Measurements from ENCODE around the gene COX10.

Gene COX10

DNA sequence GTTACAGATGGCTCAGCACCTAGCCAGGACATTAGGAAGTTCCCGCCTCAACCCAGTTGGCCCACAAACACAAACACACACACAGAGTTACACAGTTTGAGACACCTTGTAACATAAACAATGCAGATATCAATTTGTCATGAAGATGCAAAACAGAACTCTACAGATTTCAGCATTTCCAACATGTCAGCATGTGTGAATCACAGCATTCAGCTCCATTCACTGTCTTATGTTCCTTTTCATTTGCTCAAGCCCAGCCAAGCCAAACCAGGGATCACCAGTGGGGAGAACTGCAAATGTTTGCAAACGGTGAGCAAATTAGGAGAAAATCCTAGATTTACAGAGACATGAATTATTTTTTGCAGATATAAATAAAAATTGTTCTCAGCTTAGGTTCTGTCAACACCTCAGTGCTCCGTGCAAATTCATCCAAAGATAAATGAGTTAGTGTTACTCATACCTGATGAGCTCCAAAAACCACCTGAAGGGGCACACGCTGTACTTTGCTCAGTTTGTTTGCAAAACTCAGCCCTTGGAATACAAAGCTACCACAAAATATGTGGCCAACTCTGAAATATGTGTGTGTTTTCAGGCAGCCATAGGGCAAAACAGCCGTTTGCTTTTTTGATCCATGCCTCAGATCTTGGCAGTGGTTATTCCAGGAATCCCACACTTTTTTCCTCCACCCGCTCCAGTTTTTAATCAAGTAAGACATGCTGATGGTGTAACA, 16.3 kb upstream of the COX10 start:
- Histone ChIP-seq H3K9me3 (no peaks in the 10 kb centered on the region), H3K27me3 (ENCODE audit: low read depth) (no peaks in the 10 kb centered on the region), H3K4me1 (no peaks in the 10 kb centered on the region), H3K36me3 (replicated peaks) (no peaks in the 10 kb centered on the region), H3K4me3 (no peak overlapping the region)
- DNase-seq (ENCODE audit: low spot score in 2 of 2): no peak
- in situ Hi-C loops (cut with MboI; ENCODE audit: low sequenced_read_pairs): loop anchor here (25.0 kb wide), 1 partner anchor 1041 kb away; the partner anchor contains the start of gene ELAC2

DNA sequence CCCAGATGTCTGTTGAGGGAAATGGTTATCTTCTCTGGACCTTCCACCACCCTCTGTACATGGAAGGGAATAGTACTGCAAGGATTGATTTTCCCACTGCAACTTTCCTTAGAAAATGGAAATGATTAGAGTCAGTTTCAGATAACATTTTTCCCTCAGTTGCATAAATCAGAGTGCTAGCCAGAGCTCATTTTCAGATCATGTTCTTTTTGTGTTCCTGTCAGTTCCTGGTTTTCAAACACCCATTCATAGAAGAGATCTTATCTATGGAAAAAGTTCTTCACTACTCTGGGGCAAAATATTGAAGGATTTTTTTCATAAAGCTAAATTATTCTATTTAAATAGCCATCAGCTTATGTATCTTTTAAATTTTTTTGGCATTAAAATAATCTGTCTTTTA, 11.7 kb upstream of the COX10 start:
- Histone ChIP-seq H3K4me3 (no peak overlapping the region), H3K27me3 (ENCODE audit: low read depth) (no peaks in the 10 kb centered on the region), H3K9me3 (no peaks in the 10 kb centered on the region), H3K4me1 (no peaks in the 10 kb centered on the region), H3K36me3 (replicated peaks) (no peaks in the 10 kb centered on the region; the same call in 1 of the 2 replicates)
- DNase-seq (ENCODE audit: low spot score in 2 of 2): no peak
- in situ Hi-C loops (cut with MboI; ENCODE audit: low sequenced_read_pairs): loop anchor here (25.0 kb wide), 1 partner anchor 1045 kb away; the partner anchor contains the start of gene ELAC2

DNA sequence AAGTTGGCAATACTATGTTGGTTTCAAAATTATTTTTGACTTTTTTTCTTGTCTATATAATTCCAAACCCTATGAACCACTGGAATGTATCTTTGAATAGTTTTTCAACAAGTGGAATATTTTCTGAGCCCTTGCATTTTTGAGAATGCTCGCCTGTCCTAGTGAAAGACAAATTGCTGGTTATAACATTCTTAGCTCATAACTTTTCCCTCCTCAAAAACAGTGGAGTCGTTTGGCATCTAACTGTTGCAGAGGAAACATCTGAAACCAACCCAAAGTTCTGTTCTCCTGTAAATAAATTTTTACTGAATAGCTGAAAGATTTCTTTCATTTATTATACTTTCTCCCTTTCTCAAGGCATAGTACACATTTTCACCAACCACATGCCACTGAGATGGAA, 11.3 kb upstream of the COX10 start:
- Histone ChIP-seq H3K27me3 (ENCODE audit: low read depth) (no peaks in the 10 kb centered on the region), H3K4me3 (no peak overlapping the region), H3K36me3 (replicated peaks) (no peaks in the 10 kb centered on the region; the same call in 1 of the 2 replicates), H3K9me3 (no peaks in the 10 kb centered on the region), H3K4me1 (no peaks in the 10 kb centered on the region)
- in situ Hi-C loops (cut with MboI; ENCODE audit: low sequenced_read_pairs): loop anchor here (25.0 kb wide), 1 partner anchor 1046 kb away; the partner anchor contains the start of gene ELAC2
- DNase-seq (ENCODE audit: low spot score in 2 of 2): no peak

DNA sequence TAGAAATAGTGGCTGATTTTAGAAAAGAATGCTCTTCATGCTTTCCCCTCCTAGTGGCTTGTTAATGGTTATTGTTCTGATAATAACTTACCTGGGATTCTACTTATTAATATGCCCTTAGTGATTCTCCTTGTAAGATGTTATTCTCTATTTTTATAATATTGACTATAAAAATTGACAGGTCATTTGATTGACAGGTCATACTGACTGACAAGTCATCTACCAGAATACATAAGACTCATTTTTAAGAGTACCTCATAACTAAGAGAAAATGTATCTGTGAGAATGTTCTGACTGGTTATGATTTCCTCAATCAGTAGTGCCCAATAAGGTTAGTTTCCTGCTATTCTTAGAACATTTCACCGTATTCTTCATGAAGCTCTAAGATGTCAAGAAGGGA, 8.6 kb upstream of the COX10 start:
- in situ Hi-C loops (cut with MboI; ENCODE audit: low sequenced_read_pairs): loop anchor here (25.0 kb wide), 1 partner anchor 1048 kb away; the partner anchor contains the start of gene ELAC2
- no peaks in the 10 kb centered on the region for H3K4me1 ChIP-seq
- H3K36me3 ChIP-seq (replicated peaks): peaks cover 4% of the 10 kb centered on the region; the same call in 1 of the 2 replicates
- no peak for DNase-seq (ENCODE audit: low spot score in 2 of 2)
- no peaks in the 10 kb centered on the region for H3K27me3 ChIP-seq (ENCODE audit: low read depth)
- H3K4me3 ChIP-seq: no peak overlapping the region
- no peaks in the 10 kb centered on the region for H3K9me3 ChIP-seq

DNA sequence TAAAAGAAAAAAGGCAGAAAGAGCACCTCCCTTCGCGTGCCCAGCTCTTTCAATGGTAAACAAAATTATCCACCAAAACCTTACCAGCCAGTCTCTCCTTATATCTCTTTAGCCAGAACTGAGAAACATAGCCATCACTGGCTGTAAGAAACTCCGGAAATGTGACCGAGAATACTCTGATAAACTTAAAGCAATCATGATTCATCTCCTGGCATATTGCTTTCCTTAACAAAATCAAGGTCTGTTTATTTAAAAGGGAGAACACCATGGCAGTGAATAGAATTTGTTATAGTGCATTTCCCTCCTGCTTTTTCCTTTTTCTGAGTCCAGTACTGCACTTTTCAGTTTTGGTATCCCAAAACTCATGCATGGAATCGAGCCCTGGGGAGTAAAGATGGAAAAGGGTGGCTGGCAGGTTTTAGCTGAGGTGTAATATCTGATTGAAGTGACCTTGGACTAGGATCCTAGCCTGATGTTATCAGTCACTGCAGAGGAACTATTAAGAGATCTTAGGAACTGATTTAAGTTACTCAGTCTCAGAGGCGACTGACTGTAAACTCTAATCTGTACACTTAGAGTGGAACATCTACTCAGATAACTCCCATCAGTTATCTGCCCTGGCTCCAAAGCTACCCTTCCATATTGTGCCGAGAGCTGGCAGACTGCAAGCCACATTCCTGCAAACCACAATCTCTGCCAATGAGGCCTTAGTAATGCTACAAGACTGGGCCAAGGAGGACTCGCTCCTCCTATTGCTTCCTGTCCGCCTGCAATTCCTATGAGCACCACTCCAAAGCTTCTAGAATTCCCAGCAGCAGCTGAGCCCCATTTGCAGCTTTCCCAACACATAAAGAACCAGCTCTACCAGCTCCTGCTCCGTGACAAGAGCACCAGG, 7.4 kb upstream of the COX10 start:
- no peak for DNase-seq (ENCODE audit: low spot score in 2 of 2)
- no peaks in the 10 kb centered on the region for H3K27me3 ChIP-seq (ENCODE audit: low read depth)
- H3K9me3 ChIP-seq: no peaks in the 10 kb centered on the region
- in situ Hi-C loops (cut with MboI; ENCODE audit: low sequenced_read_pairs): loop anchor here (25.0 kb wide), 1 partner anchor 1050 kb away; the partner anchor contains the start of gene ELAC2
- no peaks in the 10 kb centered on the region for H3K4me1 ChIP-seq
- peaks cover 4% of the 10 kb centered on the region for H3K36me3 ChIP-seq (replicated peaks)
- H3K4me3 ChIP-seq: no peak overlapping the region

DNA sequence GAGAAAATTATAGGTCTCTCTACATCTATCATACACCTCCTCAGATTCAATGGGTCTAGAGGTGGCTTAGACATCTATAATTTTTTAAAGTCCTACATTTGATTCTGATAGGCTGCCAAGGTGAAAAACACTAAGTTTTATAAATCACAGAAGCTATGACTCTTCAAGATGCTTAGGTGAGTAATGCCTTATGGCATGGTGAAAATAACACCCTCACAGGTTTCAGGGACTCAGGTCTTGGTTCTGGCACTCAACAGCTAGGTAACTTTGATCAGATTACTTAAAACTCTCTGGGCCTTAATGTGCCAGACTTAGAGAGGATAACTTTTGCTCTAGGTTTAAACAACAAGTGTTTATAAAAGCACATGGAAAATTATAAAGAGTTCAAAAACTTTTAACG, 2.0 kb upstream of the COX10 start:
- no peaks in the 10 kb centered on the region for H3K9me3 ChIP-seq
- in situ Hi-C loops (cut with MboI; ENCODE audit: low sequenced_read_pairs): loop anchor here (25.0 kb wide), 1 partner anchor 1055 kb away; the partner anchor contains the start of gene ELAC2
- peaks cover 12% of the 10 kb centered on the region for H3K36me3 ChIP-seq (replicated peaks)
- H3K4me3 ChIP-seq: no peak overlapping the region
- H3K27me3 ChIP-seq (ENCODE audit: low read depth): no peaks in the 10 kb centered on the region
- peaks cover 8% of the 10 kb centered on the region for H3K4me1 ChIP-seq
- no peak for DNase-seq (ENCODE audit: low spot score in 2 of 2)

DNA sequence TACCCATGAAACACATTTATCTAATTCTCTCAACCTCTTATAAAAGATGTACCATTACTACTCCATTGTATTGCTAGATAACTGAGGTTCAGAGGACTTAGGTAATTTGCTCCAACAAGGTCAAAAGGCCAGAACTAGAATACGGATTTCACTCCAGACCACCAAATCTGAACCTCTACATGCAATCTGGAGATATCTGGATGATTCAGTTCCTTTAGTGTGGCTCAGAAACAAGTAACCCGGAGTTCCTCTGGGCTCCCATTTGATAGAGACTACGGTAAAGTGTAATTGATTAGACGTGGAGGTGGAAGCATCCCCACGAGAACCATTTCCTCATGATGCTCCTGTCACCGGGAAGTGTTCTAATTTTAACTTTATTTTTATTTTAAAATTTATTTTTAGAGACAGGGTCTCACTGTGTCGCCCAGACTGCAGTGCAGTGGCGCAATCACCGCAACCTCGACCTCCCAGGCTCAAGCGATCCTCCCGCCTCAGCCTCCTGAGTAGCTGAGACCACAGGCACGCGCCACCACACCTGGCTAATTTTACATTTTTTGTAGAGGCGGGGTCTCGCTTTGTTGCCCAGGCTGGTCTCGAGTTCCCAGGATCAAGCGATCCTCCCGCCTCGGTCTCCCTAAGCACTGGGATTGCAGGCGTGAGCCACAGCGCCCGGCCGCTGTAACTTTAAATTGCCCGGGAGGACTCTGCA, 608 bp upstream of the COX10 start:
- Histone ChIP-seq H3K4me1 (peaks cover 8% of the 10 kb centered on the region), H3K9me3 (no peaks in the 10 kb centered on the region), H3K36me3 (replicated peaks) (peaks cover 12% of the 10 kb centered on the region), H3K4me3 (peak overlapping the region; percentile 98), H3K27me3 (ENCODE audit: low read depth) (no peaks in the 10 kb centered on the region)
- in situ Hi-C loops (cut with MboI; ENCODE audit: low sequenced_read_pairs): loop anchor here (25.0 kb wide), 1 partner anchor 1056 kb away; the partner anchor contains the start of gene ELAC2
- DNase-seq (ENCODE audit: low spot score in 2 of 2): no peak

DNA sequence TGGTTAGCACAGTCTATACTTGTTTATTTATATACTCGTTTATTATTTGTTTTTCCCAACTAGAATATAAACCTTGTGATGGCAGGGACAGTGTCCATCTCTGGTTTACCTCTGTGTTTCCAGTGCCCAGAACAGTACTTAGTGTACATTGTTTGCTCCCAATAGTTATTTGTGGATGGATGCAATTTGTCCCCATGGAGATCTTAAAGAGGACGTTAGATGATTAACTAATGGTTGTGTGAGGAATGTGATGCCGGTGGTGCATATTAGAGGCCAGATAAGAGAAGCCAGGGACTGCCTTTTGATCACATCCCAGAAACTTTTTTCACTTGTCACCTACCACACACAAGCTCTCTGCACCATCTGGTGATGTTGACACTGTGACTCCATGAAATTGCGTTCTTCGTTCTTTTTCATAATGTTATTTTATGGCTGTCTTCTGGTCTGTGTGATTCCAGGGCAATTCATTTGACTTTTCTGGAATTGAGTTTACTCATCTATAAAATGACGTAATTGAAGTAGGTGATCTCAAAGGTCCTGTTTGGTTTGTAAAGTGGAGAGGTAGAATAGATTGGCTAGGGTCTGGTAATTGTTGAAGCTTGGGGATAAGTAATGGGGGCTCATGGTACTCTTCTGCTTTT, 1.2 kb downstream of the COX10 start:
- in situ Hi-C loops (cut with MboI; ENCODE audit: low sequenced_read_pairs): loop anchor here (25.0 kb wide), 1 partner anchor 1058 kb away; the partner anchor contains the start of gene ELAC2
- Histone ChIP-seq H3K36me3 (replicated peaks) (peaks cover 13% of the 10 kb centered on the region), H3K9me3 (no peaks in the 10 kb centered on the region), H3K27me3 (ENCODE audit: low read depth) (no peaks in the 10 kb centered on the region), H3K4me1 (peaks cover 8% of the 10 kb centered on the region), H3K4me3 (peak overlapping the region; percentile 98)
- no peak for DNase-seq (ENCODE audit: low spot score in 2 of 2)

DNA sequence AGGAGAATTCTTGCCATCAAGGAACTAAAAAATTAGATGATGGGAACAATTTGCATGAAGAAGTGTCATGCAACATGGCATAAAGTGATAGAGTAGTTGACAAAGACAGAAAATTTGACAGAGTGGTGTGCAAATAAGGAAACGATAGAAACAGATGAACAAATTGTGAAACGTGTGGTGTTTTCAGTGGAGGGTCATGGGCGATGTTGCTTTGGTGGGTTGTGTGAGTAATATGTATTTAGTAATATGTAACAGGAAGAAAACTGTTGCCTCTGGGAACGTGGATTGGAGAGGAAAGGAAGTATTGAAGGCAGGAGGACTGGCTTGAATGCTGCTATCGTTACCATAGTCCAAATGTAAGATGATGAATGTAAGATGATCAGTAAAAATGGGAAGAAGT, 3.6 kb downstream of the COX10 start:
- no peaks in the 10 kb centered on the region for H3K9me3 ChIP-seq
- H3K27me3 ChIP-seq (ENCODE audit: low read depth): no peaks in the 10 kb centered on the region
- H3K4me3 ChIP-seq: no peak overlapping the region
- DNase-seq (ENCODE audit: low spot score in 2 of 2): no peak
- in situ Hi-C loops (cut with MboI; ENCODE audit: low sequenced_read_pairs): loop anchor here (25.0 kb wide), 1 partner anchor 1061 kb away; the partner anchor contains the start of gene ELAC2
- H3K4me1 ChIP-seq: peaks cover 8% of the 10 kb centered on the region
- peaks cover 22% of the 10 kb centered on the region for H3K36me3 ChIP-seq (replicated peaks)

DNA sequence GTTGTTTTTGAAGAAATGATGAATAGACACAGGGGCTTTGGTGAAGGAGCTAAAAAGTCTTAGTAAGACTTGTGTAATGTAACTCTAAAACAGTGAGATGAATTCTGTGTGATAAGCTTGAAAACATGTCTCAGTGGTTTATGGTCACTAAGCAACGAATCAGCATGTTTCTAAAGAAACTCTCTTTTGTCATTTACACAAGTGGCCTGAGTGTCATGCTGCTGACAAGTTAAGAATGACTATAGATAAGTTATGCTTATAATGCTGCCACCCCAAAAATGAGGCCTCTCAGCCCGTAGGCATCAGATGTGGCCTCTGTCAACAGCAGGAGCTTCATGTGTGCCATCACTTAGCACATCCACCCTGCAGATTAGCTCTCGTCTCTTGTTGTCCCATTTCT, 8.7 kb downstream of the COX10 start:
- no peaks in the 10 kb centered on the region for H3K4me1 ChIP-seq
- no peaks in the 10 kb centered on the region for H3K27me3 ChIP-seq (ENCODE audit: low read depth)
- no peak overlapping the region for H3K4me3 ChIP-seq
- DNase-seq (ENCODE audit: low spot score in 2 of 2): no peak
- peaks cover 19% of the 10 kb centered on the region for H3K36me3 ChIP-seq (replicated peaks)
- no peaks in the 10 kb centered on the region for H3K9me3 ChIP-seq
- in situ Hi-C loops (cut with MboI; ENCODE audit: low sequenced_read_pairs): no loop called here

DNA sequence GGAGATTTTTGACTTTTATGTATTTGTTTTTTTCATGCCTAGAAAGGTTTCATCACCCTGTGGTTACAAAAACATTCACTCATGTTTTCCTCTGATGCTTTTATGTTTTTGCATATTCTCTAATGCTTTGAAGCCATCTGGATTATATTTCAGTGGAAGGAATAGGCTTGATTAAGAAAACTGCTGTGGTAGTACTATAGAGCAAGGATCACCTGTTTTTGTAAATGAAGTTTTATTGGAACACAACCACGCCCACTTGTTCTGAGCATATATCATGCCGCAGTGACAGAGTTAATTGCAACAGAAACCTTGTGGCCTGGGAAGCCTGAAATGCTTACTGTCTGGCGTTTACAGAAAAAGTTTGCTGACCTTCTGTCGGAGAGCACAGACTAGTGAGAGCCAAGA, 11.5 kb downstream of the COX10 start:
- DNase-seq (ENCODE audit: low spot score in 2 of 2): no peak
- H3K4me1 ChIP-seq: no peaks in the 10 kb centered on the region

DNA sequence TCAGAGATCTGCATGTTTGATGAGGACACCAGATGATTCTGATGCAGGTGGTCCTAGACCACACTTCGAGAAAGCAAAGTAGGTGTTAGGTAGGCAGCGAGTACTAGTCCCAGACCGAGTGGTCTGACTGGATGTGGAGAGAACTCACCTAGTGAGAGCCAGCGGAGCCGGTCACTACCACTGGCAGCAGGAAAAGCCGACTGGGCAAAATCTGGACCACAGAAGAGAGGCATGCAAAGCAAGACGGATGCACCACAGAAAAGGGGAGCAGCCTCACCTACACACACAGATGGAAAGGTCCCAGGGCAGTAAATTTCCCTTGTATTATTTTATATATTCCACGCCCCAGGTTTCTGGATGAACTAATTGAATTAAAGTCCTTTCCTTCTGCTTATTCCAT, 13.5 kb downstream of the COX10 start:
- H3K4me1 ChIP-seq: no peaks in the 10 kb centered on the region
- H3K4me3 ChIP-seq: no peak overlapping the region
- DNase-seq (ENCODE audit: low spot score in 2 of 2): no peak
- H3K36me3 ChIP-seq (replicated peaks): no peaks in the 10 kb centered on the region; the same call in none of the 2 replicates
- H3K27me3 ChIP-seq (ENCODE audit: low read depth): no peaks in the 10 kb centered on the region
- no peaks in the 10 kb centered on the region for H3K9me3 ChIP-seq
- in situ Hi-C loops (cut with MboI; ENCODE audit: low sequenced_read_pairs): no loop called here

More for the DNA sequence above, 11.5 kb downstream of the COX10 start:
- Histone ChIP-seq H3K9me3 (no peaks in the 10 kb centered on the region), H3K36me3 (replicated peaks) (peaks cover 14% of the 10 kb centered on the region), H3K27me3 (ENCODE audit: low read depth) (no peaks in the 10 kb centered on the region), H3K4me3 (no peak overlapping the region)
- in situ Hi-C loops (cut with MboI; ENCODE audit: low sequenced_read_pairs): no loop called here

DNA sequence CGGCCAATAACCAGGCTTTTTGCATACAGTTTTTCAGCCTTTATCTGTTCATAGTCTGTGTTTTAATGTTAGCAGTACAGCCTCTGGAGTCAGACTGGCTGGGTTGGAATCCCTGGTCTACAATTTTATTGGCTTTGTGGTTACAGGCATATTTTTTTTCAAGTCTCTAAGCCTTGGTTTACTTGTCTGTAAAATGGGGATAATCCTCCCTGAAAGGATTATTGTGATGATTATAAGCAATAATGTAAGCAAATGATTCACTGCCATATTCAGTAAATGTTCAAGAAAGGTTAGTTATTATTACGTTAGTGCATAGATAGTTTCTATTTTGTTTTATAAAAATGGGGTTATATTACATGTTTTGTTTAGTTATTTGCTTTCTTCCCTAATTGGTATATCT, 15.7 kb downstream of the COX10 start:
- DNase-seq (ENCODE audit: low spot score in 2 of 2): no peak
- Histone ChIP-seq H3K4me1 (no peaks in the 10 kb centered on the region), H3K4me3 (no peak overlapping the region), H3K9me3 (no peaks in the 10 kb centered on the region), H3K36me3 (replicated peaks) (no peaks in the 10 kb centered on the region; the same call in 1 of the 2 replicates), H3K27me3 (ENCODE audit: low read depth) (no peaks in the 10 kb centered on the region)
- in situ Hi-C loops (cut with MboI; ENCODE audit: low sequenced_read_pairs): no loop called here
